Posterior cingulate gyrus (tissue), 11 donors: ENCODE results near the gene COIL.

Experiments used
- DNase-seq, 10 donors: peaks; one replicate each; pipeline versions ENCODE4 v3.0.0 to v3.0.0-alpha.2; 2020 to 2021; ENCODE audit warnings: mixed read lengths in 3 of 10
- intact Hi-C: fragments of 100-400 bp; cut with DNase I; formaldehyde crosslinking; loops from one replicate; pipeline ENCODE4 v1.15.1; 2023

COIL gene

GRCh38 chr17:56912105-56912999, 48.5 kb downstream of the COIL start:
- peak in 1 of 10 donors; percentile 46 for DNase-seq
- intact Hi-C loops, result no loop called here

GRCh38 chr17:56910509-56911235, 50.2 kb downstream of the COIL start:
- intact Hi-C loops, result no loop called here
- DNase-seq, result peak in 1 of 10 donors; percentile 59

DNA sequence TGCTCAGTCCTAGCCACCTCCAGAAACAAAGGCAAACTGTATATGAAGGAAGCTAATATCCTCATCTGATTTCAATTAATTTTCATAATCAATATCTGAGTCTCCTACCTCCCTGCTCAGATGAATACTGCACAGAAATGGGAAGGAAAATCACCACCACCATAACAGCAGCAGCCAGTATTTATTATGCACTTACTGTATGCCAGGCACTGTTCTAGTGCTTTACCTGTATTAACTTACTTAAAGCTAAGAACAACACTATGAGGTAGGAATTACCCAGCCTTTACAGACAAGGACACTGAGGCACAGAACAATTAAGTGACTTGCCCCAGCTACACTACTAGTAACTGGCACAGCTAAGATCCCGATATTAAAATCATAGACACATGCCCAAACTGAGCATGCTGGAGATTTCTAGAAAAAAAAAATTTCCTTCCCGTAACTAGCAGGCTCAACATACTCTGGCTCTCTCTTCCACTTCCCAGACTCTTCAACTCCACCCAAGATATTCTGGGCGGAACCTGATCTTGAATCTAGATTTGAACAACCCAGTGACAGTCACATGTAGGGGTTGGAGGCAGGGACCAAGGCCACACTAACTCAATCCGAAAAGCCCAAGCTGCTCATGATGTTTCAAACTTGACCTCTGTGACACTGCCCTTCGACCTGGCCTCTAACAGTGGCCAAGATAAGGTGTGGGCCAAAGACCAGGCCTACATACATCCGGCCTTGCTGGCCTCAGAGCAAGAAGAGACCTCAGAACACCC, 50.9 kb downstream of the COIL start:
- intact Hi-C loops, result no loop called here
- peak in 1 of 10 donors; percentile 42 for DNase-seq

DNA sequence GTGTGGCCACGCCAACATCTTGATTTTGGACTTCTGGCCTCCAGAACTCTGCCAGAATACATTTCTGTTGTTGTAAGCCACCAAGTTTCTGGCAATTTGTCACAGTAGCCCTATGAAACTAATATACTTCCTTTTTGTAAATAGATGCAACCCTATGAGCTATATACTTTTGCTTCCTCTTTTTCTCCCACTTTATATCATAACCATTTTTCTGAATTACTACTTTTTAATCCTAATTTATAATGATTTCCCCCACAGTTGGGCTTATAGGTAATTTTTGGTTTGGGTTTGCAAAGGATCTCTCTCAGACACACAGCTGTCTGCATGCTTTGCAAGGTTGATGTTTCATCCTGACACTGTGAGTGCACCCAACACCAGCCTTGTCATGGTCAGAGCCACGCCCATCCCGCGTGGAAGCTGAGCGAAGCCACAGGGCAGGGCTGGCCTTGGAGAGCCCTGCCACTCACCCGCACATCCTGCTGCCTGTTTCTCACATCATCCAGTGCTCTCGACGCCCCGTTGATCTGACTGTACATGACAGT, 52.8 kb downstream of the COIL start:
- peak in 3 of 10 donors; percentile 18 to 86 (median 19) for DNase-seq
- intact Hi-C loops, result no loop called here

DNA sequence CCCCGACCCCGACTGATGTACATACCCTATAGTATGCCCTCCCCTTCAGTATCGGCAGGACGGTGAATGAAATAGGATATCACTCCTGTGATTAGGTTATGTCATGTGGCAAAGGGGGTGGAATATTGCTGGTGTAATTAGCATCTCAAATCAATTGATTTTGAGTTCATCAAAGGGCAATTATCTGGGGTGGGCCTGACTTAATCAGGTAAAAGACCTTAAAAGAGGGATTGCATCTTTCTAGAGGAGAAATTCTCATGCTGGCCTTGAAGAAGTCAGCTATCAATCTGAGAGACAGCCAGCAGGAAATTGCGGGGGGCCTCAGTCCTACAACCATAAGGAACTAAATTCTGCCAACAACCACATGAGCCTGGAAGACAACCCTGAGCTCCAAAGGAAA, 57.3 kb downstream of the COIL start:
- DNase-seq, result peak in 1 of 10 donors; percentile 12
- intact Hi-C loops, result no loop called here

- intact Hi-C loops, result no loop called here
- peak in 1 of 10 donors; percentile 16 for DNase-seq
Observed at GRCh38 chr17:56902348-56902747, 58.5 kb downstream of the COIL start.

- DNase-seq, result peak in 1 of 10 donors; percentile 51
- intact Hi-C loops, result no loop called here
Observed at GRCh38 chr17:56899403-56899802, 61.4 kb downstream of the COIL start.

- intact Hi-C loops, result no loop called here
- peak in 1 of 10 donors; percentile 47 for DNase-seq
Observed at GRCh38 chr17:56898874-56899273, 62.0 kb downstream of the COIL start.

GRCh38 chr17:56897646-56898424, 63.0 kb downstream of the COIL start:
- intact Hi-C loops, result no loop called here
- peak in 1 of 10 donors; percentile 63 for DNase-seq

DNA sequence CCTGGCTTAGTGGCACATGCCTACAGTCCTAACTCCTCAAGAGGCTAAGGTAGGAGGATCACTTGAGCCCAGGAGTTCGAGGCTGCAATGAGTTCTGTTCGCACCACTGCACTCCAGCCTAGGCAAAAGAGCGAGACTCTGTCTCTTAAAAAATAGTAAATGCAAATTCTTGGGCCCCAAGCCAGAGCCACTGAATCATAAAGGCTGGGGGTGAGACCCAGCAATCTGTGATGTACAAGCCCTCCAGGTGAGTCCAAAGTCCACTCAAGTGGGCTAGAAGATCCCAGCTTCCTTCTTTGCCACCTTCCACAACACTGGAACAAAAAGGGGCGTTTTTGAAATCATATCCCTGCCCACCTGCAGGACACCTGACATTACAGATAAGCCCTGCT, 63.9 kb downstream of the COIL start:
- intact Hi-C loops, result no loop called here
- peak in 1 of 10 donors; percentile 11 for DNase-seq

DNA sequence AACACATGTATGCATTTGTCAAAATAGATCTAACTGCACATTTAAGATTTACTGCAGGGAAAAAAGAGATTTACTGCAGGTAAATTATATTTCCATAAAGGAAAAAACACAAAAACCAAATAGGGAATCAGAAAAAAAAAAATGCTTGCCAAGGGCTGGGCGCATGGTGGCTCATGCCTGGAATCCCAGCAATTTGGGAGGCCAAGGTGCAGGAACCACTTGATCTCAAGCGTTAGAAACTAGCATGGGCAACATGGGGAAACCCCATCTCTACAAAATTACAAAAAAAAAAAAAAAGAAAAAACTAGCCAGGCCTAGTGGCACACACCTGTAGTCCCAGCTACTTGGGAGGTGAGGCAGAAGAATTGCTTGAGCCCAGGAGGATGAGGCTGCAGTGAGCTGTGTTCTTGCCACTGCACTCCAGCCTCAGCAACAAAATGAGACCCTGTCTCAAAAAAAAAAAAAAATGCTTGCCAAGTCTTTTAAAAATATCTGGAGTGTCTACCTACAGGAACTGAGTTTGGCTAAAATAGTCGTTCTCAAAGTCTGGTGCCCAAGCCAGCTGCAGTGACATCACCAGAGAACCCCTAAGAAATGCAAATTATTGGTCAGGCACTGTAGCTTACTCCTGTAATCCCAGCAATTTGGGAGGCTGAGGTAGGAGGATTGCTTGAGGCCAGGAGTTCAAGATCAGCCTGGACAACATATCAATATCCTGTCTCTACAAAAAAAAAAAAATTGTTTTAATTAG, 64.5 kb downstream of the COIL start:
- peak in 1 of 10 donors; percentile 28 for DNase-seq
- intact Hi-C loops, result no loop called here

DNA sequence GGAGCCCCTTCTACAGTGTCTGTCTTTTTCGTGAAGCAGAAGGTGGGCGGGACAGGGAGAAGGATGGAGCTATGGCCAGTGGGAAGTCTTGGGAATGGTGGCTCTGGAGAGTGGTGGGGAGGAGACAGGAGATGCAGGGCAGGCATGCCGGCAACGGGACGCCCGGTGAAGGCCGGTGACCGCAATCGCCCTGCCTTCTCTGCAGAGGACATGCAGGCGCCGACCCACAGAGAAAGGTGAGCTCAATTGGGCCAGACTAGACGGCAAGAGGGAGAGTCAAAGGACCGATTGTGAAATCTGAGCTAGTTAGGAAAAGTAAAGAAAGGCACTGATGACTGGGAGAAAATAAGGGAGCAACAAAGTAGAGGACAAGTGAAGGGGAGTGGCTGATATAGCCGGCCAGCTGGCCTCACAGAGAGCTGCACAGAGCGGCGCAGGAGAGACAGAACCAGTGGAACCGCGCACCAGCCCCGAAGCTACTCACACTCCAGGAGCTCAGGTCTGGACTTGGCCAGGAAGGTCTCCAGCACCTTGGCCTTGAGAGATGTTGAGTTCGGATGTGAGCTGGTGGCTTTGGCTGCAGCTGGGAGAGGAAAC, 65.9 kb downstream of the COIL start:
- intact Hi-C loops, result no loop called here

DNA sequence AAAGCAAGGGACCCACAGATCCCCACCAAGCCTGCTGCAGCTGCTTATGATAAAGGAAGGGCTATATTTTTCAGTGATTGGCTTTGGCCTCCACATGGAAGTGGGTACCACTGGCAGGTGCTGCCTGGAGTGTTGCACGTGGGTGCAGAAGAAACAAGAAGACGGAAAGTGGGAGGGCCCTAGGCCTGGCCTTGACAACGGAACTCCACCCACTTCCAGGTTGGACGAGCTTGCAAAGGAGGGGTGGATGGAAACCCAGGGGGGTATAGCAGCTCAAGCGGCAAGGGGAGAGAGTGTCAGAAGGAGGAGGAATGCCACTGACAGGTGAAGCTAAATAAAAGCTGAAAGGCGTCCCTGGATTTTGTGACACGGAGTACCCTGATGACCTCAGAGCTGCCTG, 67.3 kb downstream of the COIL start:
- DNase-seq, result peak in 1 of 10 donors; percentile 28
- intact Hi-C loops, result no loop called here

More for the DNA sequence above, 65.9 kb downstream of the COIL start:
- DNase-seq, result peak in 1 of 10 donors; percentile 46

- intact Hi-C loops, result no loop called here
- DNase-seq, result no peak
Observed at GRCh38 chr17:56892333-56892732, 68.5 kb downstream of the COIL start.

DNA sequence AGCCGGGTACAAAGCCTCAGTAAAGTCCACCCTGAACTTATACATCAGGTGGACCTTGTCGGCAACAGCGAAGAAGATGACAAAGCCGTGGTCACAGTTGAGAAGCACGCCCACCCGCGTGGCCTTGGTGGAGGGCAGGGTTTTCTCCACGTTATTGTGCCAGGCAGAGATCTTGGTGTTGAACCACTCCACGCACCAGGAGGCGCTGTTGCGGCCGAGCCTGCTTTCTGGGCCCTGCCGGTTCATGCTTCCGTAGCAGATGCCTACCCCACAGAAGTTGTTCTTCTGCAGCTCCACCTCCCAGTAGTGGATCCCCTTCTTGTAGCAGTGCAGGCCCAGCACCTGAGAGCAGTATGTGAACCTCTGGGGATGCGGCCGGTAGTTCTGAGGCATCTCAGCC, 69.1 kb downstream of the COIL start:
- intact Hi-C loops, result no loop called here

GRCh38 chr17:56890906-56891674, 69.8 kb downstream of the COIL start:
- intact Hi-C loops, result no loop called here
- no peak for DNase-seq

More for the DNA sequence above, 69.1 kb downstream of the COIL start:
- peak in 1 of 10 donors; percentile 46 for DNase-seq

GRCh38 chr17:56890390-56890789, 70.5 kb downstream of the COIL start:
- DNase-seq, result peak in 1 of 10 donors; percentile 56
- intact Hi-C loops, result no loop called here
